Effector CD8-positive, alpha-beta T cell (primary cell): Measurements from ENCODE around the gene ZBTB9.
"Not testable (repeated sequence)": the region's sequence is repeated elsewhere in the genome, so short reads cannot be mapped to it uniquely, and the experiment has no call there.

Experiments used
- DNase-seq: peaks from one replicate; lab custom pipeline; 2025; lab: John Stamatoyannopoulos, UW

The ZBTB9 gene

GRCh38 chr6:33466075-33466735, 11.8 kb downstream of the ZBTB9 start:
- DNase-seq = no peak

- DNase-seq = no peak
Measured at GRCh38 chr6:33467091-33467490, 12.7 kb downstream of the ZBTB9 start.

- no peak for DNase-seq
Measured at GRCh38 chr6:33469661-33470060, 15.3 kb downstream of the ZBTB9 start.

- DNase-seq = no peak
Measured at GRCh38 chr6:33477864-33478263, 23.5 kb downstream of the ZBTB9 start.

GRCh38 chr6:33481192-33481591, 26.8 kb downstream of the ZBTB9 start:
- DNase-seq = no peak

GRCh38 chr6:33482620-33483019, 28.2 kb downstream of the ZBTB9 start:
- not testable (repeated sequence) for DNase-seq

GRCh38 chr6:33483678-33484077, 29.3 kb downstream of the ZBTB9 start:
- no peak for DNase-seq

GRCh38 chr6:33484673-33485262, 30.4 kb downstream of the ZBTB9 start:
- not testable (repeated sequence) for DNase-seq

- DNase-seq = not testable (repeated sequence)
Measured at GRCh38 chr6:33485680-33486079, 31.3 kb downstream of the ZBTB9 start.

GRCh38 chr6:33488339-33488738, 34.0 kb downstream of the ZBTB9 start:
- DNase-seq = no peak

GRCh38 chr6:33490198-33490597, 35.8 kb downstream of the ZBTB9 start:
- no peak for DNase-seq

GRCh38 chr6:33490621-33491020, 36.2 kb downstream of the ZBTB9 start:
- no peak for DNase-seq

GRCh38 chr6:33492093-33492492, 37.7 kb downstream of the ZBTB9 start:
- DNase-seq = no peak

- DNase-seq = no peak
Measured at GRCh38 chr6:33497157-33497556, 42.8 kb downstream of the ZBTB9 start.

- no peak for DNase-seq
Measured at GRCh38 chr6:33502486-33502885, 48.1 kb downstream of the ZBTB9 start.

GRCh38 chr6:33504486-33504885, 50.1 kb downstream of the ZBTB9 start:
- DNase-seq = no peak

GRCh38 chr6:33505548-33506370, 51.4 kb downstream of the ZBTB9 start:
- DNase-seq = no peak
